IPS DF 4.7 (cell line): ENCODE data around the gene MAML3.

Experiments
- DNase-seq: peaks from one replicate; pipeline ENCODE4 v3.0.0-alpha.2; 2013; ENCODE audit warnings: low spot score; ENCODE audit errors: extremely low read depth

Gene MAML3

GRCh38 chr4:140153718-140154571 lies at the start of gene MAML3:
MAML3 (minus strand) TSS chr4:140154184; CDS start chr4:140153327, 857 bp downstream.
- no peak for DNase-seq

- no peak for DNase-seq
Measured at GRCh38 chr4:140198942-140199341, 45.0 kb upstream of the MAML3 start.

GRCh38 chr4:140195806-140196205 lies 41.8 kb upstream of the MAML3 start:
- DNase-seq: no peak

GRCh38 chr4:140189805-140190204 lies 35.8 kb upstream of the MAML3 start:
- no peak for DNase-seq

GRCh38 chr4:140188975-140189374 lies 35.0 kb upstream of the MAML3 start:
- DNase-seq: no peak

- DNase-seq: no peak
Measured at GRCh38 chr4:140187316-140187695, 33.3 kb upstream of the MAML3 start.

- no peak for DNase-seq
Measured at GRCh38 chr4:140186651-140187315, 32.8 kb upstream of the MAML3 start.

- no peak for DNase-seq
Measured at GRCh38 chr4:140186082-140186438, 32.1 kb upstream of the MAML3 start.

- no peak for DNase-seq
Measured at GRCh38 chr4:140185412-140186081, 31.6 kb upstream of the MAML3 start.

- no peak for DNase-seq
Measured at GRCh38 chr4:140183270-140183669, 29.3 kb upstream of the MAML3 start.

- no peak for DNase-seq
Measured at GRCh38 chr4:140180577-140180976, 26.6 kb upstream of the MAML3 start.

GRCh38 chr4:140176735-140177134 lies 22.8 kb upstream of the MAML3 start:
- no peak for DNase-seq

GRCh38 chr4:140174543-140174942 lies 20.6 kb upstream of the MAML3 start:
- DNase-seq: no peak

GRCh38 chr4:140172960-140173359 lies 19.0 kb upstream of the MAML3 start:
- DNase-seq: no peak

- DNase-seq: no peak
Measured at GRCh38 chr4:140170299-140170698, 16.3 kb upstream of the MAML3 start.

- DNase-seq: no peak
Measured at GRCh38 chr4:140168936-140169335, 15.0 kb upstream of the MAML3 start.

- no peak for DNase-seq
Measured at GRCh38 chr4:140168474-140168873, 14.5 kb upstream of the MAML3 start.

GRCh38 chr4:140163029-140163810 lies 9.2 kb upstream of the MAML3 start:
- DNase-seq: no peak

- no peak for DNase-seq
Measured at GRCh38 chr4:140162596-140162995, 8.6 kb upstream of the MAML3 start.

GRCh38 chr4:140158365-140159030 lies 4.5 kb upstream of the MAML3 start:
- no peak for DNase-seq

GRCh38 chr4:140157341-140157740 lies 3.4 kb upstream of the MAML3 start:
- no peak for DNase-seq
